GM18951 (cell line): Measurements from ENCODE around the gene IFI44.

Source experiments
- POLR2A ChIP-seq: IDR thresholded peaks from 4 replicates; pipeline ENCODE4 v1.6.1; 2011; ENCODE audit warnings: mild to moderate bottlenecking; ENCODE audit not compliant: insufficient read length, insufficient read depth; ENCODE audit errors: extremely low read depth
- in situ Hi-C: fragments of 300-500 bp; cut with MboI; formaldehyde crosslinking; loops from one replicate; pipeline ENCODE4 v1.12.0; 2022; ENCODE audit warnings: low sequenced_read_pairs, mixed read lengths, inconsistent platforms; ENCODE audit not compliant: unreplicated experiment

IFI44 gene

GRCh38 chr1:78690516-78690915 lies 40.9 kb downstream of the IFI44 start:
- in situ Hi-C loops: no loop called here
- no peak for TF ChIP-seq POLR2A

- in situ Hi-C loops: no loop called here
- TF ChIP-seq POLR2A: no peak
Observed at GRCh38 chr1:78691995-78692747, 42.5 kb downstream of the IFI44 start.

GRCh38 chr1:78699813-78700212 lies 50.2 kb downstream of the IFI44 start:
- in situ Hi-C loops: no loop called here
- TF ChIP-seq POLR2A: no peak

- in situ Hi-C loops: no loop called here
Observed at GRCh38 chr1:78702426-78702825, 52.8 kb downstream of the IFI44 start.

GRCh38 chr1:78703806-78704205 lies 54.2 kb downstream of the IFI44 start:
- TF ChIP-seq POLR2A: no peak
- in situ Hi-C loops: no loop called here

More at GRCh38 chr1:78702426-78702825, 52.8 kb downstream of the IFI44 start:
- no peak for TF ChIP-seq POLR2A

- TF ChIP-seq POLR2A: no peak
- in situ Hi-C loops: no loop called here
Observed at GRCh38 chr1:78712467-78713051, 62.9 kb downstream of the IFI44 start.

GRCh38 chr1:78713297-78713696 lies 63.7 kb downstream of the IFI44 start:
- in situ Hi-C loops: no loop called here
- TF ChIP-seq POLR2A: no peak
